SU-DHL-6 (cell line): Measurements from ENCODE around the gene POLR2A.
"Not testable (repeated sequence)": the region's sequence is repeated elsewhere in the genome, so short reads cannot be mapped to it uniquely, and the experiment has no call there.

ENCODE experiments used
- H2AFZ ChIP-seq: fragments of 200-600 bp; sonication (generic); 2 replicates; pipeline ENCODE4 v1.6.1; 2014; ENCODE audit warnings: low read depth, mild to moderate bottlenecking, moderate library complexity, mixed read lengths, antibody characterized with exemption, low read length; ENCODE audit not compliant: severe bottlenecking
- H3F3A ChIP-seq: fragments of 200-600 bp; shearing (Covaris generic); 2 replicates; pipeline ENCODE4 v1.6.0; 2016; ENCODE audit warnings: antibody characterized with exemption, mild to moderate bottlenecking; ENCODE audit not compliant: insufficient read depth
- H3K27ac ChIP-seq: fragments of 200-600 bp; sonication (generic); 2 replicates; pipeline ENCODE4 v1.5.1; 2016; ENCODE audit warnings: low read depth, mild to moderate bottlenecking, low read length, moderate library complexity, mixed read lengths
- H3K27me3 ChIP-seq: fragments of 200-600 bp; sonication (generic), shearing (Covaris generic); 2 replicates; pipeline ENCODE4 v1.6.0; 2014; ENCODE audit warnings: mild to moderate bottlenecking, low read length
- H3K36me3 ChIP-seq: fragments of 200-600 bp; sonication (generic); 2 replicates; pipeline ENCODE4 v1.6.1; 2014; ENCODE audit warnings: mild to moderate bottlenecking, low read length, mixed read lengths
- H3K4me2 ChIP-seq: fragments of 300-600, 200-600 bp; shearing (Covaris generic), sonication (generic); 2 replicates; pipeline ENCODE4 v1.6.0; 2014; ENCODE audit warnings: low read length, low read depth, mild to moderate bottlenecking; ENCODE audit not compliant: poor library complexity, severe bottlenecking
- H3K4me3 ChIP-seq: fragments of 200-600 bp; sonication (generic); 2 replicates; pipeline ENCODE4 v1.5.1; 2014; ENCODE audit warnings: antibody characterized with exemption, low read length, mild to moderate bottlenecking, mixed read lengths; ENCODE audit not compliant: insufficient read depth, poor library complexity, severe bottlenecking
- H3K79me2 ChIP-seq: fragments of 200-600 bp; sonication (generic); 2 replicates; pipeline ENCODE4 v1.6.1; 2014; ENCODE audit warnings: mild to moderate bottlenecking, low read length, moderate library complexity; ENCODE audit not compliant: insufficient read depth
- H3K9ac ChIP-seq: fragments of 200-600 bp; sonication (generic); 2 replicates; pipeline ENCODE4 v1.7.0; 2014; ENCODE audit warnings: mild to moderate bottlenecking, low read length
- H3K9me2 ChIP-seq: fragments of 200-600 bp; sonication (generic); replicated peaks from 2 replicates; pipeline ENCODE4 v1.6.1; 2014; ENCODE audit warnings: low read length; ENCODE audit not compliant: insufficient read depth
- H3K9me3 ChIP-seq: fragments of 200-600 bp; sonication (generic); 2 replicates; pipeline ENCODE4 v1.6.1; 2014; ENCODE audit warnings: low read length, mixed read lengths; ENCODE audit not compliant: insufficient read depth
- H4K20me1 ChIP-seq: fragments of 200-600 bp; sonication (generic); 2 replicates; pipeline ENCODE4 v1.6.1; 2014; ENCODE audit warnings: low read depth, mild to moderate bottlenecking, antibody characterized with exemption, low read length, moderate library complexity, mixed read lengths
- CTCF ChIP-seq: fragments of 200-600 bp; sonication (generic); IDR thresholded peaks from one replicate; pipeline ENCODE4 v1.5.1; 2017; ENCODE audit warnings: antibody characterized with exemption, mild to moderate bottlenecking, low read length, moderate library complexity; ENCODE audit not compliant: insufficient read depth, poor library complexity, severe bottlenecking
- EZH2phosphoT487 ChIP-seq: fragments of 200-600 bp; sonication (generic), shearing (Covaris generic); conservative IDR thresholded peaks from 2 replicates; pipeline ENCODE4 v1.6.1; 2018; ENCODE audit warnings: mild to moderate bottlenecking, antibody characterized with exemption, low read length, moderate library complexity, mixed read lengths

Gene POLR2A

GRCh38 chr17:7479213-7480088 is 4.7 kb upstream of the POLR2A start, which contains the start of gene ZBTB4:
Gene ZBTB4, minus strand, starts transcription at chr17:7479631. Its CDS starts 12,830 bp downstream, at chr17:7466801.
- Histone ChIP-seq H3K79me2 (no peaks in the 10 kb centered on the region), H3K27me3 (no peaks in the 10 kb centered on the region), H3K4me3 (peak within 1 kb of the TSS; percentile 34), H4K20me1 (no peaks in the 10 kb centered on the region), H2AFZ (peak within 1 kb of the TSS; percentile 26), H3K4me2 (peak within 1 kb of the TSS; percentile 49), H3K36me3 (no peaks in the 10 kb centered on the region), H3K9ac (peak within 1 kb of the TSS; percentile 43), H3F3A (no peaks in the 10 kb centered on the region), H3K9me3 (no peaks in the 10 kb centered on the region), H3K27ac (no peak within 1 kb of the TSS), H3K9me2 (no peaks in the 10 kb centered on the region)
- no peak for TF ChIP-seq CTCF
- no peak for TF ChIP-seq EZH2phosphoT487

- Histone ChIP-seq H3K9ac (no peak overlapping the region; the same call in 1 of the 2 replicates), H3K4me2 (peak overlapping the region; percentile 49), H4K20me1 (no peaks in the 10 kb centered on the region), H3K79me2 (peaks cover 2% of the 10 kb centered on the region), H3K27ac (no peak overlapping the region), H3K9me2 (no peaks in the 10 kb centered on the region), H3K9me3 (no peaks in the 10 kb centered on the region), H2AFZ (no peak overlapping the region), H3K27me3 (no peaks in the 10 kb centered on the region), H3K36me3 (no peaks in the 10 kb centered on the region), H3F3A (peaks cover 3% of the 10 kb centered on the region; the same call in 1 of the 2 replicates), H3K4me3 (no peak overlapping the region)
- TF ChIP-seq EZH2phosphoT487 = no peak
- TF ChIP-seq CTCF = no peak
These were observed 4.1 kb upstream of the POLR2A start for GRCh38 chr17:7480089-7480384.

- peaks cover 12% of the 10 kb centered on the region for H3K79me2 ChIP-seq
- H3F3A ChIP-seq, H3K4me2 ChIP-seq, H3K9me2 ChIP-seq, H3K27ac ChIP-seq, H3K4me3 ChIP-seq, H3K36me3 ChIP-seq, H3K9me3 ChIP-seq, H3K9ac ChIP-seq, H3K27me3 ChIP-seq, H4K20me1 ChIP-seq, H2AFZ ChIP-seq: not testable (repeated sequence)
These were observed 2.9 kb upstream of the POLR2A start, which contains the start of gene SLC35G6 for GRCh38 chr17:7481275-7481674. Gene SLC35G6, plus strand, starts transcription at chr17:7481446. Its CDS starts 71 bp downstream, at chr17:7481517.

GRCh38 chr17:7481842-7482741 is 2.1 kb upstream of the POLR2A start:
- Histone ChIP-seq H3K79me2 (peaks cover 21% of the 10 kb centered on the region), H3F3A (peaks cover 11% of the 10 kb centered on the region; the same call in 1 of the 2 replicates)
- not testable (repeated sequence) for H3K27ac ChIP-seq, H4K20me1 ChIP-seq, H3K9me3 ChIP-seq, H3K9me2 ChIP-seq, H3K36me3 ChIP-seq, H3K9ac ChIP-seq, H3K4me3 ChIP-seq, H3K27me3 ChIP-seq, H3K4me2 ChIP-seq, H2AFZ ChIP-seq

GRCh38 chr17:7482742-7483088 is 1.5 kb upstream of the POLR2A start:
- H3K36me3 ChIP-seq, H3K4me3 ChIP-seq, H4K20me1 ChIP-seq, H3K9me2 ChIP-seq, H3K9me3 ChIP-seq, H3K27me3 ChIP-seq, H3K27ac ChIP-seq, H2AFZ ChIP-seq: not testable (repeated sequence)
- peak overlapping the region; percentile 79 for H3K4me2 ChIP-seq
- H3K9ac ChIP-seq = peak overlapping the region; percentile 81; the same call in 1 of the 2 replicates
- H3K79me2 ChIP-seq = peaks cover 27% of the 10 kb centered on the region
- peaks cover 11% of the 10 kb centered on the region; the same call in 1 of the 2 replicates for H3F3A ChIP-seq
